ENCODE measurements around the gene CPO.

- TF ChIP-seq POLR2A (IDR thresholded peaks at IDR 0.05) = no peak
- no peak for TF ChIP-seq CTCF (IDR thresholded peaks at IDR 0.05 in 4 of 5, conservative IDR thresholded peaks at IDR 0.05 in 1 of 5)
These were observed 17.8 kb upstream of the CPO start for GRCh38 chr2:206921529-206921928.
